Embryonic facial prominence (tissue), 1 donor: ENCODE results near the gene VSIG1.

ENCODE experiments used
- DNase-seq: peaks from one replicate; pipeline ENCODE4 v3.0.0-alpha.2; 2016; ENCODE audit errors: extremely low spot score

Gene VSIG1

GRCh38 chrX:108064613-108065012 is 19.7 kb downstream of the VSIG1 start:
- DNase-seq, result no peak

- DNase-seq, result no peak
These were observed 23.3 kb downstream of the VSIG1 start for GRCh38 chrX:108068121-108068520.

- no peak for DNase-seq
These were observed 26.0 kb downstream of the VSIG1 start for GRCh38 chrX:108070891-108071290.

- no peak for DNase-seq
These were observed 26.7 kb downstream of the VSIG1 start for GRCh38 chrX:108071578-108071977.

GRCh38 chrX:108072746-108073145 is 27.9 kb downstream of the VSIG1 start:
- DNase-seq, result no peak

- DNase-seq, result no peak
These were observed 36.2 kb downstream of the VSIG1 start for GRCh38 chrX:108081110-108081509.

- no peak for DNase-seq
These were observed 42.9 kb downstream of the VSIG1 start for GRCh38 chrX:108087792-108088191.

- no peak for DNase-seq
These were observed 43.6 kb downstream of the VSIG1 start for GRCh38 chrX:108088511-108088910.

- peak; percentile 6 for DNase-seq
These were observed 45.8 kb downstream of the VSIG1 start for GRCh38 chrX:108090491-108091263.

- DNase-seq, result peak; percentile 89
These were observed 46.5 kb downstream of the VSIG1 start, which contains the start of the genes ATG4A and PSMD10 for GRCh38 chrX:108091264-108091877. TSS of gene ATG4A (plus strand) at chrX:108091778. CDS start at chrX:108091827, 49 bp downstream. TSS of gene PSMD10 (minus strand) at chrX:108091542. CDS start at chrX:108091520, 22 bp downstream.

- no peak for DNase-seq
These were observed 47.0 kb downstream of the VSIG1 start for GRCh38 chrX:108091878-108092291.

- DNase-seq, result no peak
These were observed 52.5 kb downstream of the VSIG1 start for GRCh38 chrX:108097380-108097779.

GRCh38 chrX:108105473-108105872 is 60.6 kb downstream of the VSIG1 start:
- DNase-seq, result no peak

GRCh38 chrX:108114541-108114940 is 69.7 kb downstream of the VSIG1 start:
- DNase-seq, result no peak

GRCh38 chrX:108117988-108118387 is 73.1 kb downstream of the VSIG1 start:
- DNase-seq, result no peak

- DNase-seq, result no peak
These were observed 76.4 kb downstream of the VSIG1 start for GRCh38 chrX:108121291-108121690.

GRCh38 chrX:108122748-108123147 is 77.9 kb downstream of the VSIG1 start:
- DNase-seq, result no peak

GRCh38 chrX:108123591-108124366 is 78.9 kb downstream of the VSIG1 start:
- no peak for DNase-seq

GRCh38 chrX:108126661-108127060 is 81.8 kb downstream of the VSIG1 start:
- DNase-seq, result no peak

GRCh38 chrX:108127152-108127551 is 82.3 kb downstream of the VSIG1 start:
- no peak for DNase-seq
